Skeletal muscle tissue (tissue), 4 donors: ENCODE results near the gene SEMA4C. TPM values are rescaled to one million over a fixed set of nuclear protein-coding genes. Genes with fewer than 3 reads are reported as not detected.

Experiments used
- H3K27ac ChIP-seq: one replicate; pipeline ENCODE4 v1.7.0; 2013; ENCODE audit warnings: mild to moderate bottlenecking, low read depth, low read length, inconsistent platforms
- H3K27me3 ChIP-seq, 3 donors: one replicate each; pipeline ENCODE4 v1.7.0; 2013; ENCODE audit warnings: low read length in 3 of 3; ENCODE audit not compliant: control insufficient read depth in 3 of 3, insufficient read depth in 3 of 3
- H3K36me3 ChIP-seq, 3 donors: one replicate each; pipeline ENCODE4 v1.7.0; 2013; ENCODE audit warnings: low read length in 3 of 3; ENCODE audit not compliant: control insufficient read depth in 3 of 3, insufficient read depth in 3 of 3
- H3K4me1 ChIP-seq, 3 donors: one replicate each; pipeline ENCODE4 v1.7.0; 2013; ENCODE audit warnings: low read length in 3 of 3, mild to moderate bottlenecking in 3 of 3; ENCODE audit not compliant: control insufficient read depth in 3 of 3, insufficient read depth in 3 of 3
- H3K4me3 ChIP-seq, 3 donors: one replicate each; pipeline ENCODE4 v1.7.0; 2013; ENCODE audit warnings: low read length in 3 of 3
- H3K9ac ChIP-seq, 3 donors: one replicate each; pipeline ENCODE4 v1.7.0; 2013; ENCODE audit warnings: low read length in 3 of 3, mild to moderate bottlenecking in 3 of 3, moderate library complexity in 2 of 3, low read depth in 1 of 3
- H3K9me3 ChIP-seq, 3 donors: one replicate each; pipeline ENCODE4 v1.7.0; 2013; ENCODE audit warnings: low read length in 3 of 3; ENCODE audit not compliant: control insufficient read depth in 3 of 3
- total RNA-seq: library from RNA; depleted of rRNA; stranded (reverse); fragments of >200 nt; gene quantifications from one replicate; pipeline ENCODE4 v1.2.3, GENCODE V29; 2014
- donor health status: Osteomylitis.

The SEMA4C gene
- total RNA-seq, 1 donor from 2014 or later = 29.7 TPM

- H3K27me3 ChIP-seq = no peaks in the 10 kb centered on the region
- H3K36me3 ChIP-seq = peaks cover 43 to 44% (median 43%) of the 10 kb centered on the region in 3 donors
- no peaks in the 10 kb centered on the region for H3K9me3 ChIP-seq
- no peak overlapping the region for H3K27ac ChIP-seq
- peaks cover 37 to 50% (median 37%) of the 10 kb centered on the region in 3 donors for H3K4me1 ChIP-seq
- H3K9ac ChIP-seq = peak overlapping the region in 1 of 3 donors; percentile 50
- no peak overlapping the region for H3K4me3 ChIP-seq
These were observed 45.6 kb downstream of the SEMA4C start for GRCh38 chr2:96824079-96824870.

DNA sequence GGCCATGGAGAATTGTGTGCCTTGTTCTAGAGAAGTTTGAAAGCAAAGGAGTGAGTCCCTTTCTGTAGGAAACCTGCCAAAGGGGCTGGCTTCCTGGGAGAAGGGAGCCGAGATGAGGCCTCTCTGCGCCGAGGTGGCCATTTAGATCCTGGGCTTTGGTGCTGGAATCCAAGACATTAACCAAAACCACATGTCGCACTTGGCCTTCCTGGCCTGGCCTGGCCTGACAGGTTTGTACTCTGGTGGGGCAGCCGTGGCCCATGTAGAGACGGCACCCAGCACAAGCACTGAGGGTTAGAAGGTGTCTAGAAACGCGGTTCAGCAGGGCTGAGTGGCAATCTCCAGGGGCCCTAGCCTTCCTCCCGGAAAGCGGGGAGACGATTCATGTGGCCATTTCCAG is 46.7 kb downstream of the SEMA4C start:
- Histone ChIP-seq H3K4me3 (no peak overlapping the region), H3K36me3 (peaks cover 39 to 44% (median 39%) of the 10 kb centered on the region in 3 donors), H3K9ac (peak overlapping the region in 1 of 3 donors; percentile 41), H3K27me3 (no peaks in the 10 kb centered on the region), H3K27ac (peak overlapping the region; percentile 9), H3K9me3 (no peaks in the 10 kb centered on the region), H3K4me1 (peaks cover 48 to 60% (median 48%) of the 10 kb centered on the region in 3 donors)

- Histone ChIP-seq H3K4me1 (peaks cover 50 to 64% (median 52%) of the 10 kb centered on the region in 3 donors), H3K9ac (no peak overlapping the region), H3K36me3 (peaks cover 35 to 40% (median 37%) of the 10 kb centered on the region in 3 donors), H3K27me3 (no peaks in the 10 kb centered on the region), H3K4me3 (no peak overlapping the region), H3K27ac (peak overlapping the region; percentile 9), H3K9me3 (no peaks in the 10 kb centered on the region)
These were observed 47.1 kb downstream of the SEMA4C start for GRCh38 chr2:96822786-96823185.

- Histone ChIP-seq H3K9me3 (no peaks in the 10 kb centered on the region), H3K27ac (no peak overlapping the region), H3K27me3 (no peaks in the 10 kb centered on the region), H3K4me3 (no peak overlapping the region), H3K9ac (peak overlapping the region in 2 of 3 donors; percentile 19 to 54), H3K36me3 (peaks cover 27 to 28% (median 27%) of the 10 kb centered on the region in 3 donors), H3K4me1 (peaks cover 58 to 72% (median 60%) of the 10 kb centered on the region in 3 donors)
These were observed 48.7 kb downstream of the SEMA4C start for GRCh38 chr2:96821113-96821675.

GRCh38 chr2:96819876-96820511 is 49.9 kb downstream of the SEMA4C start:
- Histone ChIP-seq H3K9ac (peak overlapping the region in 1 of 3 donors; percentile 54), H3K4me3 (no peak overlapping the region), H3K4me1 (peaks cover 64 to 79% (median 66%) of the 10 kb centered on the region in 3 donors), H3K27me3 (no peaks in the 10 kb centered on the region), H3K27ac (no peak overlapping the region), H3K9me3 (no peaks in the 10 kb centered on the region), H3K36me3 (peaks cover 17 to 20% (median 18%) of the 10 kb centered on the region in 3 donors)

DNA sequence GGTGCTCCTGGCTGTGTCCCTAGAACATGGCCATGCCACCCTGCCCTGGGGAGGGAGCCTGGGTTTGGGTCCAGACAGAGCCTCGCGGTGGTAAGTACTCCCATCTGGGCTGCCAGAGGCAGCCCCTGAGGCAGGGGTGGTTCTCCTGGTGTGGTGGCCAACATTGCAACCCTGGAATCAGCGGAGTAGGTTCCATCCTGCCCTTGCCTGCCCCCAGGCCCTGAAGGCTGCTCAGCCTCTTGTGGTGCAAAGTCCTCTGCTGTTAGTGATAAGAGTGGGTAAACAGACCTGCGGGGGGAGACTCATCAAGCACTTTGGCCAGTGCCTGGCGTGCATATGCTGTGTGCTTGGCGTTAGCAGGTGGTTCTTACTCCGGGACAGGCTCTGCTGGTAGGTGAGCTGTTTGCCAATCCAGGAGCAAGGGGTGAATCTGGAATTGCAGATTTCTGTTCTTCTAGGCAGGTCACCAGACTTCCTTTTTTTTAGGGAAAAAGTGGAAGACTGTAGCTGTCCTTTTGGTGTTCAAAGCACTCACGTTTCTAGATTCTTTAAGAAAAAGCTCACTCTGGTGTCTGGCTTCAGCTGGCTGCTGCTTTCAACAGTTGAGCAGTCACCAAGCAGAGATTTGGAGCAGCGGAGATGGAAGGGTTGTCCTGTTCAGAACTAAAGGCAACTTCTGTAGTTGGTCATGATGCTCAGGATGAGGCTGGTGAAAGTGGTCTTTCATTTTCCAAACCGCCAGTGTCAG is 50.6 kb downstream of the SEMA4C start:
- H3K36me3 ChIP-seq = peaks cover 12 to 19% (median 16%) of the 10 kb centered on the region in 3 donors
- peak overlapping the region in 2 of 3 donors; percentile 0 to 54 for H3K9ac ChIP-seq
- H3K4me3 ChIP-seq = no peak overlapping the region
- peaks cover 65 to 76% (median 67%) of the 10 kb centered on the region in 3 donors for H3K4me1 ChIP-seq
- H3K27ac ChIP-seq = no peak overlapping the region
- H3K9me3 ChIP-seq = no peaks in the 10 kb centered on the region
- no peaks in the 10 kb centered on the region for H3K27me3 ChIP-seq

DNA sequence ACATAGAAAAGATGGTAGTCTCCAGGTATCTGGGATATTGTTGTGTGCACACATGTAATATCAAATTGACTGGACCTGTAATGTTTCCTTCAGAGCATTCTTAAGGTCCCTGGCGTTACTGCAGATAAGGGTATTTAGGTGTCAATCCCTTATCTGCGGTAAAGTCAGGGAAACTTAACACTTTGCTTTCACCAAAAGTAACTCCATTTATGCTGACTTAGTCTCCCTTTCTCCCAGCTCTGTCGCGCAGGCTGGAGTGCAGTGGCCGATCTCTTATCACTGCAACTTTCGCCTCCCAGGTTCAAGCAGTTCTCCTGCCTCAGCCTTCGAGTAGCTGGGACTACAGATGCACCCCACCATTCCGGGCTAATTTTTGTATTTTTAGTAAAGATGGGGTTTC is 52.0 kb downstream of the SEMA4C start:
- Histone ChIP-seq H3K36me3 (peaks cover 6 to 12% (median 11%) of the 10 kb centered on the region in 3 donors), H3K27me3 (no peaks in the 10 kb centered on the region), H3K9me3 (no peaks in the 10 kb centered on the region), H3K9ac (peak overlapping the region in 2 of 3 donors; percentile 61 to 89), H3K4me1 (peaks cover 56 to 63% (median 58%) of the 10 kb centered on the region in 3 donors), H3K27ac (no peak overlapping the region), H3K4me3 (peak overlapping the region in 2 of 3 donors; percentile 82 to 87)

DNA sequence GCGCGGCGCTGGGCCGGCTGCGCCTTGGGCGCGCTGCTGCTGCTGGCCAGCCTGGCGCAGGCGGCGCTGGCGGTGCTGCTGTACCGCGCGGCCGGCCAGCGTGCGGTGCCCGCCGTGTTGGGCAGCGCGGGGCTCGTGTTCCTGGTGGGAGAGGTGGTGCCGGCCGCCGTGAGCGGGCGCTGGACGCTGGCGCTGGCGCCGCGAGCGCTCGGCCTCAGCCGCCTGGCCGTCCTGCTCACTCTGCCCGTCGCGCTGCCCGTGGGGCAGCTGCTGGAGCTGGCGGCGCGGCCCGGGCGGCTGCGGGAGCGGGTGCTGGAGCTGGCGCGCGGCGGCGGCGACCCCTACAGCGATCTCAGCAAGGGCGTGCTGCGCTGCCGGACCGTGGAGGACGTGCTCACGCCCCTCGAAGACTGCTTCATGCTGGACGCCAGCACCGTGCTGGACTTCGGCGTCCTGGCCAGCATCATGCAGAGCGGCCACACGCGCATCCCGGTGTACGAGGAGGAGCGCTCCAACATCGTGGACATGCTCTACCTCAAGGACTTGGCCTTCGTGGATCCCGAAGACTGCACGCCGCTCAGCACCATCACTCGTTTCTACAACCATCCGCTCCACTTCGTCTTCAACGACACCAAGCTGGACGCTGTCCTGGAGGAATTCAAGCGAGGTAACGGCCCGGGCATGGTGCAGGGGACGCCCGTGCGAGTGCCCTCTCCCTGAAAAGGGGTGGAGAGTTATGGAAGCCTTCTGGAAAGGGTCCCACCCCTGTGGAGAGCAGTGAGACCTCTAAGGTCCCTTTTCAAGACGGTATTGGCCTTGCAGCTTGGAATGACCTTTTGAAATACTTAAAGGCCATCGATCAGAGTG is 52.8 kb downstream of the SEMA4C start:
- Histone ChIP-seq H3K4me1 (peaks cover 55 to 61% (median 56%) of the 10 kb centered on the region in 3 donors), H3K9ac (peak overlapping the region; percentile 57 to 89 (median 70)), H3K27ac (no peak overlapping the region)

More for the DNA sequence above, 52.8 kb downstream of the SEMA4C start:
- no peaks in the 10 kb centered on the region for H3K27me3 ChIP-seq
- no peaks in the 10 kb centered on the region for H3K9me3 ChIP-seq
- peak overlapping the region; percentile 82 to 88 (median 87) for H3K4me3 ChIP-seq
- H3K36me3 ChIP-seq = peaks cover 10 to 14% (median 11%) of the 10 kb centered on the region in 3 donors
